Endothelial cell of umbilical vein (primary cell): ENCODE results near the gene RASL11A.

Source experiments
- CTCF ChIP-seq, 2 donors: IDR thresholded peaks; 1 replicate in 1 of 2; 2 replicates in 1 of 2; pipeline ENCODE4 v1.5.1; 2011; ENCODE audit warnings: low read length in 2 of 2, mild to moderate bottlenecking in 2 of 2, moderate library complexity in 2 of 2, control low read depth in 1 of 2, inconsistent platforms in 1 of 2, low read depth in 1 of 2; ENCODE audit not compliant: insufficient read depth in 1 of 2; ENCODE audit errors: extremely low read depth in 1 of 2
- POLR2A ChIP-seq: IDR thresholded peaks from 2 replicates; pipeline ENCODE4 v1.6.1; 2012; ENCODE audit warnings: low read depth, mild to moderate bottlenecking, control low read depth, low read length
- POLR2AphosphoS5 ChIP-seq: IDR thresholded peaks from 2 replicates; pipeline ENCODE4 v1.6.1; 2012; ENCODE audit warnings: low read depth, mild to moderate bottlenecking, control low read depth, low read length, moderate library complexity; ENCODE audit not compliant: insufficient read depth

- TF ChIP-seq POLR2AphosphoS5 (peak; percentile 56), CTCF (IDR thresholded peaks at IDR 0.05; ENCODE audit: extremely low read depth in 1 of 2, insufficient read depth in 1 of 2, low read depth in 1 of 2, low read length in 2 of 2) (peak; percentile 84 to 91), POLR2A (peak; percentile 75)
Measured at GRCh38 chr13:27270594-27271520, at the start of gene RASL11A.
